NCI-H1105 (cell line): ENCODE measurements around the gene SPAG16.

ENCODE experiments used
- DNase-seq: peaks from one replicate; lab custom pipeline; 2025; lab: John Stamatoyannopoulos, UW

The SPAG16 gene

GRCh38 chr2:214088536-214088935, 804.3 kb downstream of the SPAG16 start:
- no peak for DNase-seq

- no peak for DNase-seq
Observed at GRCh38 chr2:214096208-214096715, 812.0 kb downstream of the SPAG16 start.

GRCh38 chr2:214098811-214099210, 814.5 kb downstream of the SPAG16 start:
- DNase-seq = no peak

- no peak for DNase-seq
Observed at GRCh38 chr2:214100488-214100887, 816.2 kb downstream of the SPAG16 start.

DNA sequence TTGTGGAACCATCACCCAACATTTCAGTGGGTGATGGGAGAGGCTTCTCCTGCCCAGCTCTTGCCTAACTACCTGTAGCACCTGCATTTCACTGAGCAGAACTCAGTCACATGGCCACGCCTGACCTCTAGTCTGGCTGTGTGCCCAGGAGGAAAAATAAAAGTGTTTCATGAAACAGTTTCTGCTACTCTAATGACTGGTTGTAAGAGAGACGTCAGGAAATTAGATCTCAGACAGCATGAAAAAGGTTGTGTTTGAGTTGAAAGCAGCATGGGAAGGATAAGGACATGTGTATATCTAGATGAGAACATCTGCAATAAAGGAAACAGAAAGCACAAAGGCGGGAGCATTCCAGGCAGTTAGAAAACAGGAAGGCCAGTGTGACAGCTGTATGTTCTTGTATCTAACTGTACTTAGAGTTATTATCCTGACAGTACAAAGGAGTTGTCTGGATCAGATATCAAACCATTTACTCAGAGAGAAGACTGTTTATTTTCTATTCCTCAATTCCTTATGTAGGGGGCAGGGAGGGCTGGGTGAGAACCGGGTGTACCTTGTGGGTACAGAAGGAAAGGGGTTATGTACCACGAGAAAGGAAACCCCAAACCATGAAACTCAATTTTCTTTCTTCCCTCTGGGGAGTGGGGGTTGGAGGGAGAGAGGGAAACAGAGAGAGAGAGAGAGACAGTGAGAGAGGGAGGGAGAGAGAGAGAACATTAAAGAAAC, 819.2 kb downstream of the SPAG16 start:
- DNase-seq = peak; percentile 90

GRCh38 chr2:214104219-214104618, 820.0 kb downstream of the SPAG16 start:
- no peak for DNase-seq

- no peak for DNase-seq
Observed at GRCh38 chr2:214104967-214105366, 820.7 kb downstream of the SPAG16 start.

DNA sequence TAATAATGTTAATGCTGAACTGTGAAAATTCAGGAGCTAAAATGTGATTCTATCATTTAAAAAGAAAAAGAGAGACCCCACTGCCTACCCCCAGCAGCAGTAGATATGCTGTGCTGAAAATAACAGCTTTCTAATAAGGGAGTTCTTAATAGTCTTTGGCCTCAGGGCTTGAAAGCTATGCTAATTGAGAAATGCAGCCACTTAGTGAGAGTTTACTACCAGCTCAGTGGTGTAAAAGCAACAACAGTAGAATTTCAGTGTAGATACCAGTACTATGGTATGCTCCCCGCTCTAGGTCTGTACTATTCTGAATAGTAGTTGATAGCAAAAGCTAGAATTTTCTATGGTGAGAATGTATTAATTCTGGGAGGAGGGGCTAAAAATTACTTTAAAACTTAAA, 823.5 kb downstream of the SPAG16 start:
- DNase-seq = no peak

GRCh38 chr2:214108598-214108997, 824.3 kb downstream of the SPAG16 start:
- no peak for DNase-seq

GRCh38 chr2:214117054-214117453, 832.8 kb downstream of the SPAG16 start:
- no peak for DNase-seq

DNA sequence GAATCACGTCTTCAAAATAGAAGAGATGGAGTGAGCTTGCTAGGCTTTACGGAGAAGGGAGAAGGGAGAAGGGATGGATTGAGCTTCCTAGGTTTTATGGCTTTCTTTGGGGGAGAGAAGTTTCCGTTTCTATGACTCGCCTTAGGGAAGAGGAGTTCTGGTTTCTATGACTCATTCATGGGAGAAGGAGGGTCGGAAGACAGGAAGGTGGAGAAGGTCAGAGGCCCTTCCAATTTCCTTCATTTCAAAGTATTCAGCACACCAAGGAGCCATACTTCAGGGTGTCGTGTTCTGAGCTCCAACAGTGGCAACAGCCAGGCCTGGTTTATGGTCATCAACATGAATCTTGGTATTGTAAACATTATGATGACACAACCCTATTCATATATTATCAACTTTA, 841.9 kb downstream of the SPAG16 start:
- no peak for DNase-seq

- DNase-seq = no peak
Observed at GRCh38 chr2:214127170-214127569, 842.9 kb downstream of the SPAG16 start.

- DNase-seq = no peak
Observed at GRCh38 chr2:214127571-214127970, 843.3 kb downstream of the SPAG16 start.

DNA sequence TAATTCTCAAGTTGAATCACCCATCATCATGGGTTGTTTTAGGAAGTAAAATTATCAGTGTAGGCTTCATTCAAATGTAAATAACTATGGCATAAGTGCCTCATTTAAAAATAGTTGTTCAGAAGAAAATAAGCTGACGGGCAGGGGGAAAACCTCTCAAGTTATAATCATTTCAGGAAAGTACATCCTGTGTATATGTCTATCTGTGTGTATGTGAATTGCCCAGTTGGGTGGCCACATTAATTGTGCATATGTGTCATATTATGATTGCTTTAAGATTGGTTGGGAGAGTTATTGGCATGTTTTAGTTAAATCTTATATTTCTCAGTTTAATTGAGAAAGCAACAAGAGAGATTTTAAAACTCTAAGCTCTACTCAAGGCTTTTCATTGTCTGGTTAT, 843.8 kb downstream of the SPAG16 start:
- DNase-seq = no peak

DNA sequence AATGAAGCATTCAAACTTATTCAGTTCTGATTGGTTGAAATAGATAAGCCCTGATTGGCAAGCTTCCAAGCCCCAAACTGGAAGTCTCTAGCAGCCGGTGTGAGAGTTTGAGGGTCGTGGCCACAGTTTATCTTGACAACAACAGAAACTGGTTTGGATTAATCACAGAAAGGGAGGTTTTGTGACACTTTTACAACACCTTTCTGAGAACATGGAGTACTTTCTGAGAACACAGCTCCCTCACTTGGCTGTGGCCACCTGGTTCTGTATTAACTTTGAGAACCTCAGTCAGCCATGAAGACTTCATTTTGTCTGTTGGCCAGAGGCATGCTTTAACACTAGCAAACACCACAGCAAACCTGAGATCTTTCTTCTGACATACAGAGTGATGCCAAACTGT, 845.9 kb downstream of the SPAG16 start:
- DNase-seq = no peak

GRCh38 chr2:214135966-214136365, 851.7 kb downstream of the SPAG16 start:
- no peak for DNase-seq

DNA sequence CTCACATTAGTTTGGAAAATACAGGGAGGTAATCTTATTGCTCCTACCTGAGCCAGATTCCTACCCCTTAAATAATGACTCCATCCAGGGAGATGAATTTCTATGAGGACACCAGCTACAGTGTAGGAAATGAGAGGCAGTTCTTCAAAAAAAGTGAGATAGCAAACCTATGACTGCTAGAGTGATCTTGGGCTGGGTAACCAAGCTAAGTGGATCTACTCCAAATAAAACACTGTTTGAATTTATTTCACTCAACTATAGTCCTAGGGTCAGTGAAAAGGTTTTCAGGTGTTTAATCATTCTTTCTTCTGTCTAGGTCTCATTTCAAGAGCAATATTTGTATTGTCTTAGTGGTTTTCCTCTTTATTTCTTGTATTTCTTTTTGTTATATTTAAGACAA, 854.5 kb downstream of the SPAG16 start:
- no peak for DNase-seq

DNA sequence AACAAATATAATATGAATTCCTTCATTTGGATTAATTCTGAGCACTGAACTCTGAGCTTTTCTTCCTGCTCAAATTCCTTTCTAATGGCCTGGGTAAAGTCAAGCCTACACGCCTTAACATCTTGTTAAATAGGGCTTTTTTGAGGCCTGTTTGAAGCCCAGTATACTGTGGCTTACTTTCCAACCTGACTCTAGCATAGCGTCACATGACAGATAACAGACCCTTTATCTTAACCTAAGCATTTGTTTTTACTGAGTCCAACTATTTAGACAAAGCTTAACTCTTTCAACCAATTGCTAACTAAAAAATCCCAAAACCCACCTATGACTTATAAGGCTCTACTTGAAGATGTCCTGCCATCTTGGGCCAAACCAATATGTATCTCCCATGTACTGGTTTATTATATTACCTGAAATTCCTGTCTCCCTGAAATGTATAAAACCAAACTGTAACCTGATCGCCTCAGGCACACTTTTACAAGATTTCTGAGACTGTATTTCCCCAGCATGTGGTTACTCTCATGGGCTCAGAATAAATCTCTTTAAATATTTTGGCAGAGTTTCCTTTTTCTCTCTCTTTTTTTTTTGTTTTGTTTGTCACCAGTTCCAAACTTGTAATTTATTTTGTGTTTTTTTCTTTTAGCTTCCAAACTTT, 855.5 kb downstream of the SPAG16 start:
- DNase-seq = no peak

- DNase-seq = no peak
Observed at GRCh38 chr2:214156971-214157370, 872.7 kb downstream of the SPAG16 start.

DNA sequence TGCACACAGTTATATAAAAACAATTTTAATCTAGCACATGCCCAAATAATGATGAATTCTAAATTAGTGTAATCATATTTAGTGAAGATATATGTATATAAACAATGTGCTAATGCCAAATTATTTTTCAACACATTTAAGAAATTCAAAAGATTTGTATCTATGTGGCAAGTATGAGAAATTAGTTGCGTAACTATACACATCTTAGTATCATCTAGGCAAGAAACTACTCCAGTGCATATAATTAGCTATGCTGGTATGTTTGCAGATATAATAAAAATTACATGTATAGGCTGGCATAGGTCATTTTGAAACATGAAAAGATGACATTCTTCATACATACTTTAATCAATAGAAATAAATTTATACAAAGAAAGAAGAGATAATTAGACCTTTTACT, 874.6 kb downstream of the SPAG16 start:
- DNase-seq = no peak

GRCh38 chr2:214169281-214169680, 885.0 kb downstream of the SPAG16 start:
- no peak for DNase-seq

DNA sequence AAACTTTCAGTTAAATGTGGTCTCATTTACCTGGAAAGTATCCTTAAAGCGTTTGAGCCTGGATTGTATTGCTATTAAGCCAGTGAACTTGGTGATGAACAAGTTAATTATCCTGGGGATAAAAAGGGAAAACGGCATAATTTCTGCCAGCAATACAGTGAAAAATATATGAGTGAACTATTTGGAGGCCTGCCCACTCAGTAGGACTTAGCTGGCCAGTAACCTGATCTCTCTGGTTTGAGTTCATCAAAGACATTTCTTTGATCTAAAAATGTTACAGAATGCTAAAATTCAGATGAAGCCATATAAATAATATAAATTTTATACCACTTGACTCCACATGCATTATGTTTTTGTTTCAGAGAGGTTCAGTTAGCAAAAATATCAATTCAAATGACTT, 885.5 kb downstream of the SPAG16 start:
- DNase-seq = no peak

DNA sequence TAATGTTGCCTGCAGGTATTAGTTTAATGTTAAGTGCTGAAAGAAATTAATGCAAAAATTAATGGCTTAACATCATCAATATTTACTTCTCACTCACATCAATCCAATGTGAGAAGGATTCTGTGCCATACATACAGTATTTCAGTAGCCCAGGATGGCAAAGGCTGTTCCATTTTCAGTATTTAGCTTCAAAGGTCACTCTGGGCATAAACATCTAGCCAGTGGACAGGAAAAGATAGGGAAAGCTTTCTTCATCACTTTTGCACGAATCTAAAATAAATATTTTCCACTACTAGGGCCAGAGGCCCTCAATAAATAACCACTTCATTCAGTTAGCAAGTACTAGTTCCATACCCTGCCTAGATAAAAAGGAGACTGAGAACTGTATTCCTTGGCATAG, 890.3 kb downstream of the SPAG16 start:
- DNase-seq = no peak

- DNase-seq = no peak
Observed at GRCh38 chr2:214180071-214180470, 895.8 kb downstream of the SPAG16 start.
